ENCODE measurements around the gene KIR3DL1.
"Not testable (repeated sequence)": the region's sequence is repeated elsewhere in the genome, so short reads cannot be mapped to it uniquely, and the experiment has no call there.

KIR3DL1 gene

GRCh38 chr19:54816251-54816650 lies at the start of gene KIR3DL1:
TSS of gene KIR3DL1 (plus strand) at chr19:54816468.
- DNase-seq (ENCODE audit: low read depth) = not testable (repeated sequence)

- not testable (repeated sequence) for DNase-seq (ENCODE audit: low read depth)
Measured at GRCh38 chr19:54769646-54770045, 46.6 kb upstream of the KIR3DL1 start, which contains the start of gene KIR2DL1. TSS of gene KIR2DL1 (plus strand) at chr19:54769793. CDS start at chr19:54769851, 58 bp downstream.

DNA sequence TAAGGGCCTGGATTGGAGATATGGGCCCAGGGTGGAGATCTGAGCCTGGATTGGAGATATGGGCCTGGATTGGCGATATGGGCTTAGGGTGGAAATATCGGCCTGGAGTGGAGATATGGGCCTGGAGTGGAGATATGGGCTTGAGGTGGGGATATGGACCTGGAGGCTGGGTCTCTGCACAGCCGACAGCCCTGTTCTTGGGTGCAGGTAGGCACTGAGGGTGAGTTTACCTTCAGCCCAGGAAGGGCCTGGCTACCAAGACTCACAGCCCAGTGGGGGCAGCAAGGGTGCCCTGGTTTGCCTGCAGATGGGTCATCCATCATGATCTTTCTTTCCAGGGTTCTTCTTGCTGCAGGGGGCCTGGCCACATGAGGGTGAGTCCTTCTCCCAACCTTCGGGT lies 45.8 kb upstream of the KIR3DL1 start:
- not testable (repeated sequence) for DNase-seq (ENCODE audit: low read depth)

DNA sequence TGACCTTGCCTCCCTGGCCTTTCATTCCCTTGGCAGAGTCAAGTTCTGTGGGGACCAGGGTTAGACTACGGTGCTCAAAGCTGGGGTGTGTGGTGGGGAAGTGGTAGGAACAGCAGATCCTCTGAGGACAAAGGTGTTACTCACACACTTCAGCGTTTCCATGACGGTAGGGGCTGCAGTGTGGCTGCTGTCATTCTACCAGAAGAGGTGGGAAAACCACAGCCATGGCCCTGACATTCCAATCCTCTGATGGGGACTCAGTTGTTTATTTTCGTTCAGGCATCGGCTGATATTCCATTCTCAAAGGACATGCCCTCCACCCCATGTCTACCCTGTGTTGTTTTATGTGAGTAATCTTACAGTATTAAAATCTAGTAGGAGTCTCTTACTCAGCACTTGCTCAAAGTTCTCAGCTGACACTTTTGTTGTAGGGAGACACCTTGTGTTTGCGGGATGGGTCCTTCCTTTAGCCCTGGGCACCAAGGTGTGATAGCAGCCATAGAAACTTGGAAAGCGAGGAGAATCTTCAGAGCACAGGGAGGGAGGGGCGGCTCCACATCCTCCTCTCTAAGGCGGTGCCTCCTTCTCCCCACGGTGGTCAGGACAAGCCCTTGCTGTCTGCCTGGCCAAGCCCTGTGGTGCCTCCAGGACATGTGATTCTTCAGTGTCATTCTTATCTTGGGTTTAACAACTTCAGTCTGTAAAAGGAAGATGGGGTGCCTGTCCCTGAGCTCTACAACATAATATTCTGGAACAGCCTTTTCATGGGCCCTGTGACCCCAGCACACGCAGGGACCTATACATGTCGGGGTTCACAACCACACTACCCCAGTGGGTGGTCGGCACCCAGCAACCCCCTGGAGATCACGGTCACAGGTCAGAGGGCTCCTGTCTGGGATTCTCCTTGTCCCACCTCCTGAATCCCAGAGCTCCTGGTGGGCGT lies 45.0 kb upstream of the KIR3DL1 start:
- DNase-seq (ENCODE audit: low read depth) = not testable (repeated sequence)

GRCh38 chr19:54772666-54773065 lies 43.6 kb upstream of the KIR3DL1 start:
- not testable (repeated sequence) for DNase-seq (ENCODE audit: low read depth)

GRCh38 chr19:54775095-54775815 lies 41.0 kb upstream of the KIR3DL1 start:
- not testable (repeated sequence) for DNase-seq (ENCODE audit: low read depth)

- DNase-seq (ENCODE audit: low read depth) = not testable (repeated sequence)
Measured at GRCh38 chr19:54775830-54776229, 40.4 kb upstream of the KIR3DL1 start.

DNA sequence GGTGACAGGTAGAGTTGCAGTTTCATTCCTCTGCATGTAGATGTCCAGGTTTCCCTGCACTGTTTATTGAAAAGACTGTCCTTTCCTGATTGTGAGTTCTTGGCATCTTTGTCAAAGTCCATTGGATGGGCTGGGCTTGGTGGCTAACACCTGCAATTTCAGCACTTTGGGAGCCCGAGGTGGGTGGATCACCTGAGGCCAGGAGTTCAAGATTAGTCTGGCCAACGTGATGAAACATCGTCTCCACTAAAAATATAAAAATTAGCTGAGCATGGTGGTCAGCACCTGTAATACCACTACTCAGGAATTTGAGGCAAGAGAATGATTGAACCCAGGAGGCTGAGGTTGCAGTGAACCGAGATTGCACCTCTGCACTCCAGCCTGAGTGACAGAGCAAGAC lies 38.4 kb upstream of the KIR3DL1 start:
- not testable (repeated sequence) for DNase-seq (ENCODE audit: low read depth)

GRCh38 chr19:54778896-54779295 lies 37.4 kb upstream of the KIR3DL1 start:
- not testable (repeated sequence) for DNase-seq (ENCODE audit: low read depth)

GRCh38 chr19:54782916-54783315 lies 33.4 kb upstream of the KIR3DL1 start:
- DNase-seq (ENCODE audit: low read depth) = not testable (repeated sequence)

DNA sequence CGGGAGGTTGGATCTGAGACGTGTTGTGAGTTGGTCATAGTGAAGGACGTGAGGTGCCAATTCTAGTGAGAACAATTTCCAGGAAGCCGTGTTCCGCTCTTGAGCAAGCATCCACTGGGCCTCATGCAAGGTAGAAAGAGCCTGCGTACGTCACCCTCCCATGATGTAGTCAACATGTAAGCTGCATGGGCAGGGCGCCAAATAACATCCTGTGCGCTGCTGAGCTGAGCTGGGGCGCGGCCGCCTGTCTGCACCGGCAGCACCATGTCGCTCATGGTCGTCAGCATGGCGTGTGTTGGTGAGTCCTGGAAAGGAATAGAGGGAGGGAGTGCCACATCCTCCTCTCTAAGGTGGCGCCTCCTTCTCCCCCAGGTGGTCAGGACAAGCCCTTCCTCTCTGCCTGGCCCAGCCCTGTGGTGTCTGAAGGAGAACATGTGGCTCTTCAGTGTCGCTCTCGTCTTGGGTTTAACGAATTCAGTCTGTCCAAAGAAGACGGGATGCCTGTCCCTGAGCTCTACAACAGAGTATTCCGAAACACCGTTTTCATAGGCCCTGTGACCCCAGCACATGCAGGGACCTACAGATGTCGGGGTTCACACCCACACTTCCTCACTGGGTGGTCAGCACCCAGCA lies 30.1 kb upstream of the KIR3DL1 start:
- not testable (repeated sequence) for DNase-seq (ENCODE audit: low read depth)

GRCh38 chr19:54788154-54788553 lies 28.1 kb upstream of the KIR3DL1 start:
- not testable (repeated sequence) for DNase-seq (ENCODE audit: low read depth)

DNA sequence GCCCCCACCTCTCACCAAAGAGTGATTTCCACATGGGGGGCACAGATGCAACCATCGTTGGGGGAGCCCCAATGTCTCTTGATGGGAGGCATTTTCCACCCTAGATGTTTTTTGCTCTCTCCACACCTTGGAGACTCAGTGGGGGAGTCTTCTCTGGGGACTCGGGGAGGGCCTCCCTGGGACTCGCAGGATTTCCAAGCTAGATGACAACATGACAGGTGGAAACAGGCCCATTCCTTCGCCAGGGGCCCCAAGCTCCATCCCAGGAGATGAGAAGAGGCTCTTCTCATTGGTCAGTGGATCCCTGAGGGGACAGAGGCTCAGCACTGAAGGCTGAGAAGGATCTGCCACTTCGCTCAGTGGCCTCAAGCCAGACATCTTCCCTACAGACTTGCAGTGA lies 25.6 kb upstream of the KIR3DL1 start:
- DNase-seq (ENCODE audit: low read depth) = no peak

- no peak for DNase-seq (ENCODE audit: low read depth)
Measured at GRCh38 chr19:54791476-54791875, 24.8 kb upstream of the KIR3DL1 start.

DNA sequence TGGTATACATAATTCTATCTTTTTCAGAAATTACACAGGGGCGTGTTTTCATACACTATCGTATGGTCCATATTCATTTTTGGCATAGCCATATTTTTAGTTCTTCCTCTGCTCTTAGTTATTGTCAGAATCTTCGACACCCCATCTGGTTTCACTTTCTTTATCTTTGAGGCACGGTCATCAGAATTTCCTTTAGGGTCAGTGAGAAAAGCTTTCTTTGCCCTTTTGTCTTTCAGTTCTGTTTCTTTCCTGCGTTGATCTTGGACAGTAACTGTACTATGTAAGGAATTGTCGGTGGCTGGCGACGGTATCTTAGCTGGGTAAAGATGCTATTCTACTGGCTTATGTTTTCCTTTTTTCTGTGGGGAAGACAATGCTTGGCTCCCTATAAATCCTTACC lies 23.5 kb upstream of the KIR3DL1 start:
- no peak for DNase-seq (ENCODE audit: low read depth)

GRCh38 chr19:54795758-54796157 lies 20.5 kb upstream of the KIR3DL1 start:
- no peak for DNase-seq (ENCODE audit: low read depth)

GRCh38 chr19:54803410-54803809 lies 12.9 kb upstream of the KIR3DL1 start, which contains the start of gene KIR2DL4:
TSS of gene KIR2DL4 (plus strand) at chr19:54803610. CDS start at chr19:54803652, 42 bp downstream.
- no peak for DNase-seq (ENCODE audit: low read depth)

DNA sequence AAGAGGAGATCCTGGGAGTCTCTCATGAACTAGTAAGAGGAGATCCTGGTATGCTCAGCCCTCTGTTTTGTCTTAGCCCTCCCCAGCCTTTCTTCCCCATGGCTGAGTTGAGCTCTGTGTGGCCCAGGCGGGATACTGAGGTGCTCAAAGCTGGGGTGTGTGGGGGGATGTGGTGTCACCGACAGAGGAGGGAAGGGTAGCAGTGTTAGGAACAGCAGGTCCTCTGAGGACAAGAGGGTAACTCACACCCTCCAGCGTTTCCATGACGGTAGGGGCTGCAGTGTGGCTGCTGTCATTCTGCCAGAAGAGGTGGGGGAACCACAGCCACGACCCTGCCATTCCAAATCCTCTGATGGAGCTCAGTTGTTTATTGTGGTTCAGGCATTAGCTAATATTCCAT lies 12.2 kb upstream of the KIR3DL1 start:
- DNase-seq (ENCODE audit: low read depth) = no peak

GRCh38 chr19:54804571-54804970 lies 11.7 kb upstream of the KIR3DL1 start:
- no peak for DNase-seq (ENCODE audit: low read depth)

GRCh38 chr19:54805665-54806515 lies 10.4 kb upstream of the KIR3DL1 start:
- no peak for DNase-seq (ENCODE audit: low read depth)

- DNase-seq (ENCODE audit: low read depth) = no peak
Measured at GRCh38 chr19:54806516-54806838, 9.8 kb upstream of the KIR3DL1 start.

Data from GM04504 (cell line).